Measurements from ENCODE around the gene TPBGL.
A peak's percentile ranks its signal among the peaks of the same experiment; 100 is the strongest.
"Not testable (repeated sequence)": the region's sequence is repeated elsewhere in the genome, so short reads cannot be mapped to it uniquely, and the experiment has no call there.

Gene TPBGL

GRCh38 chr11:75272821-75273301, 32.3 kb downstream of the TPBGL start:
- DNase-seq (ENCODE audit: low read depth): no peak

GRCh38 chr11:75273411-75274391, 33.1 kb downstream of the TPBGL start:
- no peak for DNase-seq (ENCODE audit: low read depth)

GRCh38 chr11:75274716-75275115, 34.1 kb downstream of the TPBGL start:
- DNase-seq (ENCODE audit: low read depth): not testable (repeated sequence)

- DNase-seq (ENCODE audit: low read depth): peak; percentile 49
Measured at GRCh38 chr11:75275581-75275980, 35.0 kb downstream of the TPBGL start.

- DNase-seq (ENCODE audit: low read depth): no peak
Measured at GRCh38 chr11:75276186-75276585, 35.6 kb downstream of the TPBGL start.

- DNase-seq (ENCODE audit: low read depth): no peak
Measured at GRCh38 chr11:75276686-75277085, 36.1 kb downstream of the TPBGL start.

GRCh38 chr11:75277211-75277805, 36.7 kb downstream of the TPBGL start:
- no peak for DNase-seq (ENCODE audit: low read depth)

GRCh38 chr11:75277991-75278790, 37.6 kb downstream of the TPBGL start:
- DNase-seq (ENCODE audit: low read depth): no peak

GRCh38 chr11:75279273-75279672, 38.7 kb downstream of the TPBGL start:
- DNase-seq (ENCODE audit: low read depth): no peak

- peak; percentile 69 for DNase-seq (ENCODE audit: low read depth)
Measured at GRCh38 chr11:75280227-75280701, 39.7 kb downstream of the TPBGL start.

GRCh38 chr11:75280770-75281468, 40.3 kb downstream of the TPBGL start:
- no peak for DNase-seq (ENCODE audit: low read depth)

GRCh38 chr11:75281469-75282095, 41.0 kb downstream of the TPBGL start:
- no peak for DNase-seq (ENCODE audit: low read depth)

GRCh38 chr11:75283391-75283931, 42.9 kb downstream of the TPBGL start:
- DNase-seq (ENCODE audit: low read depth): no peak

- DNase-seq (ENCODE audit: low read depth): no peak
Measured at GRCh38 chr11:75285776-75286360, 45.3 kb downstream of the TPBGL start.

GRCh38 chr11:75286826-75287465, 46.4 kb downstream of the TPBGL start:
- no peak for DNase-seq (ENCODE audit: low read depth)

- no peak for DNase-seq (ENCODE audit: low read depth)
Measured at GRCh38 chr11:75287579-75287978, 47.0 kb downstream of the TPBGL start.

GRCh38 chr11:75289511-75289760, 48.9 kb downstream of the TPBGL start:
- DNase-seq (ENCODE audit: low read depth): no peak

- no peak for DNase-seq (ENCODE audit: low read depth)
Measured at GRCh38 chr11:75289919-75290318, 49.3 kb downstream of the TPBGL start.

- DNase-seq (ENCODE audit: low read depth): no peak
Measured at GRCh38 chr11:75291741-75292140, 51.2 kb downstream of the TPBGL start.

GRCh38 chr11:75292943-75293342, 52.4 kb downstream of the TPBGL start:
- DNase-seq (ENCODE audit: low read depth): no peak
